Psoas muscle (tissue), 8 donors: ENCODE results near the gene WDR70. TPM values are rescaled to one million over a fixed set of nuclear protein-coding genes. Genes with fewer than 3 reads are reported as not detected.

ENCODE experiments used
- ATAC-seq, 4 donors: fragments of 200-7000 bp; cut with Tn5 transposase; one replicate each; pipeline ENCODE4 v1.9.1; 2020; ENCODE audit warnings: moderate library complexity in 3 of 4, mild to moderate bottlenecking in 2 of 4
- DNase-seq, 2 donors: peaks; one replicate each; pipeline ENCODE4 v3.0.0-alpha.2; 2020
- H3K27ac ChIP-seq: fragments of 200-600 bp; one replicate; pipeline ENCODE4 v1.8.0; 2022
- H3K27me3 ChIP-seq, 3 donors: fragments of 200-600 bp in 1 of 3; one replicate each; pipeline versions ENCODE4 v1.6.1 to v1.8.0; 2013 to 2022; ENCODE audit warnings: low read length in 2 of 3, mild to moderate bottlenecking in 2 of 3, moderate library complexity in 1 of 3; ENCODE audit not compliant: insufficient read depth in 3 of 3
- H3K36me3 ChIP-seq, 2 donors: fragments of 200-600 bp in 1 of 2; one replicate each; pipeline versions ENCODE4 v1.6.1 to v1.8.0; 2013 to 2022; ENCODE audit warnings: low read depth in 1 of 2, mild to moderate bottlenecking in 1 of 2, moderate library complexity in 1 of 2; ENCODE audit not compliant: insufficient read depth in 1 of 2
- H3K4me1 ChIP-seq: fragments of 200-600 bp; one replicate; pipeline ENCODE4 v1.8.0; 2022
- H3K4me3 ChIP-seq: fragments of 200-600 bp; one replicate; pipeline ENCODE4 v1.8.0; 2022; ENCODE audit warnings: mild to moderate bottlenecking
- H3K9me3 ChIP-seq: fragments of 200-600 bp; one replicate; pipeline ENCODE4 v1.8.0; 2022
- WGBS, 3 donors: extraction: QIAGEN DNeasy Blood & Tissue Kit; methylation state at CpG; one replicate each; pipeline versions ENCODE4 v1.1.6 to v1.1.7; 2013; 5-methylcytosine and 5-hydroxymethylcytosine counted together
- intact Hi-C, 2 donors: fragments of 100-400 bp; cut with DNase I; formaldehyde crosslinking; loops; one replicate each; pipeline versions ENCODE4 v1.11.0 to v1.14.2; 2022
- polyA plus RNA-seq, 3 donors: library from polyadenylated mRNA; stranded (reverse); fragments of 200-250 nt; gene quantifications; one replicate each; pipeline ENCODE4 v1.2.3, GENCODE V29; 2013
- total RNA-seq, 4 donors: library from RNA; stranded (reverse); fragmentation: NEBNext Ultra II Directional in 2 of 4; extraction: Animal tissue kit (Norgen Biotek cat#: 25700) in 2 of 4; gene quantifications; one replicate each; pipeline versions ENCODE4 v1.2.1 to v1.2.4, GENCODE V29; 2021 to 2023
- TF ChIP-seq, protein P1 (sequence below): fragments of 200-600 bp; IDR thresholded peaks from one replicate; pipeline ENCODE4 v1.8.0; 2022; ENCODE audit warnings: antibody characterized with exemption
- donor health status: healthy with polysubstance abuse.
- donor health status: DM: no; HTN: no; CAD: no; lungs with moderate emphysema.
- donor health status: Bipolar disorder and iron deficiency.
- donor health status: healthy.
- donor health status: DM: yes; HTN: yes; CAD: no.
- donor health status: DM: no; HTN: no; CAD: no.
- donor health status: DM: no; HTN: no; CAD: no.
- donor health status: DM: yes; HTN: yes; CAD: no.

Gene WDR70
- total and polyA plus RNA-seq, 7 donors: 16.3 to 37.8 (median 26.0) TPM

- no peaks in the 10 kb centered on the region for H3K27me3 ChIP-seq
- peaks cover 13% of the 10 kb centered on the region for H3K4me1 ChIP-seq
- H3K9me3 ChIP-seq: no peaks in the 10 kb centered on the region
- ATAC-seq: no peak
- WGBS, 3 donors: 63 to 80% (median 67%) methylated on average over 5 of the region's 5 CpGs
- TF ChIP-seq, protein P1, sequence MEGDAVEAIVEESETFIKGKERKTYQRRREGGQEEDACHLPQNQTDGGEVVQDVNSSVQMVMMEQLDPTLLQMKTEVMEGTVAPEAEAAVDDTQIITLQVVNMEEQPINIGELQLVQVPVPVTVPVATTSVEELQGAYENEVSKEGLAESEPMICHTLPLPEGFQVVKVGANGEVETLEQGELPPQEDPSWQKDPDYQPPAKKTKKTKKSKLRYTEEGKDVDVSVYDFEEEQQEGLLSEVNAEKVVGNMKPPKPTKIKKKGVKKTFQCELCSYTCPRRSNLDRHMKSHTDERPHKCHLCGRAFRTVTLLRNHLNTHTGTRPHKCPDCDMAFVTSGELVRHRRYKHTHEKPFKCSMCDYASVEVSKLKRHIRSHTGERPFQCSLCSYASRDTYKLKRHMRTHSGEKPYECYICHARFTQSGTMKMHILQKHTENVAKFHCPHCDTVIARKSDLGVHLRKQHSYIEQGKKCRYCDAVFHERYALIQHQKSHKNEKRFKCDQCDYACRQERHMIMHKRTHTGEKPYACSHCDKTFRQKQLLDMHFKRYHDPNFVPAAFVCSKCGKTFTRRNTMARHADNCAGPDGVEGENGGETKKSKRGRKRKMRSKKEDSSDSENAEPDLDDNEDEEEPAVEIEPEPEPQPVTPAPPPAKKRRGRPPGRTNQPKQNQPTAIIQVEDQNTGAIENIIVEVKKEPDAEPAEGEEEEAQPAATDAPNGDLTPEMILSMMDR: no peak
- no peak overlapping the region for H3K27ac ChIP-seq
- intact Hi-C loops: loop anchor here (10.0 kb wide), 2 partner anchors 57 to 247 kb away; no protein-coding TSS in a partner anchor
- H3K4me3 ChIP-seq: no peak overlapping the region
- no peaks in the 10 kb centered on the region for H3K36me3 ChIP-seq
- DNase-seq: no peak
Measured at GRCh38 chr5:37661227-37661920, 282.3 kb downstream of the WDR70 start.

- TF ChIP-seq, protein P1: no peak
- ATAC-seq: no peak
Measured at GRCh38 chr5:37661951-37662350, 282.8 kb downstream of the WDR70 start.

GRCh38 chr5:37662362-37662761, 283.2 kb downstream of the WDR70 start:
- intact Hi-C loops: loop anchor here (10.0 kb wide), 2 partner anchors 58 to 248 kb away; no protein-coding TSS in a partner anchor
- WGBS, 3 donors: 81 to 88% (median 86%) methylated on average over 3 of the region's 3 CpGs
- Histone ChIP-seq H3K27me3 (no peaks in the 10 kb centered on the region), H3K4me1 (peaks cover 23% of the 10 kb centered on the region), H3K36me3 (no peaks in the 10 kb centered on the region), H3K9me3 (no peaks in the 10 kb centered on the region), H3K4me3 (no peak overlapping the region), H3K27ac (no peak overlapping the region)
- no peak for DNase-seq
- ATAC-seq: no peak
- TF ChIP-seq, protein P1: no peak

More at GRCh38 chr5:37661951-37662350, 282.8 kb downstream of the WDR70 start:
- WGBS, 3 donors: 77 to 86% (median 85%) methylated on average over 2 of the region's 2 CpGs
- H3K27ac ChIP-seq: no peak overlapping the region
- intact Hi-C loops: loop anchor here (10.0 kb wide), 2 partner anchors 57 to 247 kb away; no protein-coding TSS in a partner anchor
- H3K27me3 ChIP-seq: no peaks in the 10 kb centered on the region
- no peaks in the 10 kb centered on the region for H3K9me3 ChIP-seq
- H3K4me3 ChIP-seq: no peak overlapping the region
- no peak for DNase-seq
- H3K36me3 ChIP-seq: no peaks in the 10 kb centered on the region
- H3K4me1 ChIP-seq: peaks cover 19% of the 10 kb centered on the region

DNA sequence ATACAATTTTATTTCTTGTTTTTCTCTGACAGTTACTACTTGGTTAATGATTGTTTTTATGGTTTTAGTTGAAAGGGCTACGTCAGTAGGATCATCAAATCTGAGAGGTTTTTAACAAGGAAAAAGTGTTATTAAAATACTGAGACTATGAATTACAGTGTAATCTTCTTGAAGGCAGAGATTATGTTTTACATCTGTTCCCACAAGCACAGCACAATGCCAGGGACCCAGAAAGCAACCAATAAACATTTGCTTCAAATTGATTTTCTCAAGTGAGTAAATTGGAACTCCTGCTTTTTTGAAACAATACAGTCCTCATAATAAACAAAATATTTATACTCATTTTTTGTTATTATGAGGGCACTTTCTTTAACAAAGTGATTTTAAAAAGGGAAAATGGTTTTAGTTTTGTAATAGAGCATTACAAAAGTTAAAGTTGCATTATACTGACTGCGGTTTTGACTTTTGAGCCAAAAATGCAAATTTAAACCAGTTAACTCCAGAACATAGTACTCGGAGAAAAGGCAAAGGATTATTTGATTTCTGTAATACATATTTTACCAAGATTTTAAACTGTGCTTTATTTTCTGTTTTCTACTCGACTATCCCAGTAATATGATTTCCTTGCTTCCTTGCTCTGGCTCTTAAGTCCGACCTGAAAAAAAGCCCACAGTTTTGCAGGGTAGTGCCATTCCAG, 283.8 kb downstream of the WDR70 start:
- Histone ChIP-seq H3K27ac (no peak overlapping the region), H3K4me3 (no peak overlapping the region), H3K36me3 (no peaks in the 10 kb centered on the region), H3K9me3 (no peaks in the 10 kb centered on the region), H3K27me3 (no peaks in the 10 kb centered on the region), H3K4me1 (peaks cover 25% of the 10 kb centered on the region)
- 71 to 80% (median 72%) methylated on average over 5 of the region's 5 CpGs for WGBS, 3 donors
- DNase-seq: no peak
- TF ChIP-seq, protein P1: no peak
- ATAC-seq: no peak
- intact Hi-C loops: loop anchor here (10.0 kb wide), 2 partner anchors 58 to 248 kb away; no protein-coding TSS in a partner anchor
